Measurements from ENCODE around the gene DIP2C. TPM values are rescaled to one million over a fixed set of nuclear protein-coding genes. Genes with fewer than 3 reads are reported as not detected.

Gene DIP2C
- total and polyA plus RNA-seq, 2 donors (not counting 1 experiment from before 2014, with no cell fraction given): 1.3 to 1.9 TPM

- no peak overlapping the region for H3K27ac ChIP-seq (ENCODE audit: low read length in 2 of 2)
- H3K9me3 Mint-ChIP-seq (ENCODE audit: insufficient read depth): no peaks in the 10 kb centered on the region
- no peak overlapping the region for H2AFZ ChIP-seq (ENCODE audit: insufficient read depth, low read depth, low read length, poor library complexity, severe bottlenecking)
- no peaks in the 10 kb centered on the region for H3K27me3 Mint-ChIP-seq
- no peaks in the 10 kb centered on the region for H3K36me3 ChIP-seq (replicated peaks in 1 of 2; ENCODE audit: control extremely low read depth in 1 of 2, control insufficient read depth in 1 of 2, extremely low read depth in 1 of 2, insufficient read depth in 2 of 2, low read length in 1 of 2)
- no peak for ATAC-seq (ENCODE audit: low read depth)
- TF ChIP-seq EZH2 (IDR thresholded peaks at IDR 0.05; ENCODE audit: borderline replicate concordance, insufficient read depth, low read depth, low read length, poor library complexity, severe bottlenecking) (no peak), CTCF (IDR thresholded peaks at IDR 0.05) (no peak)
- ChIA-PET CTCF (no interaction called here), POLR2A (no interaction called here)
- no peak overlapping the region for H3K4me3 ChIP-seq (ENCODE audit: control extremely low read depth in 1 of 5, extremely low read depth in 1 of 5, insufficient read depth in 1 of 5, low read depth in 2 of 5, low read length in 4 of 5)
- no peaks in the 10 kb centered on the region for H3K4me1 Mint-ChIP-seq
- H3K4me1 ChIP-seq (ENCODE audit: control insufficient read depth in 2 of 2, insufficient read depth in 2 of 2, low read length in 2 of 2): no peaks in the 10 kb centered on the region
- no peak overlapping the region for H3K27ac Mint-ChIP-seq
- peaks cover 0 to 4% (median 0%) of the 10 kb centered on the region in 4 experiments for H3K27me3 ChIP-seq (replicated peaks in 1 of 4; ENCODE audit: control extremely low read depth in 1 of 4, control insufficient read depth in 3 of 4, insufficient read depth in 4 of 4, low read length in 3 of 4)
- WGBS (ENCODE audit: insufficient coverage): 96% methylated on average over 11 of the region's 15 CpGs
- no peaks in the 10 kb centered on the region for H4K20me1 ChIP-seq (ENCODE audit: control insufficient read depth, insufficient read depth, low read length, poor library complexity, severe bottlenecking)
- H3K4me3 Mint-ChIP-seq: no peak overlapping the region
- H3K4me2 ChIP-seq (replicated peaks; ENCODE audit: low read depth, low read length, poor library complexity, severe bottlenecking): no peak overlapping the region
- intact Hi-C loops (cut with micrococcal nuclease): no loop called here
- no peaks in the 10 kb centered on the region for H3K79me2 ChIP-seq (ENCODE audit: control insufficient read depth, insufficient read depth, low read length)
- no peak for DNase-seq
- H3K9ac ChIP-seq (ENCODE audit: low read length): no peak overlapping the region
- no peaks in the 10 kb centered on the region for H3K9me3 ChIP-seq (ENCODE audit: control extremely low read depth in 1 of 3, control insufficient read depth in 2 of 3, insufficient read depth in 1 of 3, low read length in 2 of 3)
Measured at GRCh38 chr10:418226-418625, 271.2 kb downstream of the DIP2C start.

GRCh38 chr10:416091-416515, 273.4 kb downstream of the DIP2C start:
- 88% methylated on average over 13 of the region's 13 CpGs for WGBS (ENCODE audit: insufficient coverage)
- TF ChIP-seq CTCF (IDR thresholded peaks at IDR 0.05): no peak
- no peak for TF ChIP-seq EZH2 (IDR thresholded peaks at IDR 0.05; ENCODE audit: borderline replicate concordance, insufficient read depth, low read depth, low read length, poor library complexity, severe bottlenecking)
- Histone ChIP-seq H2AFZ (ENCODE audit: insufficient read depth, low read depth, low read length, poor library complexity, severe bottlenecking) (no peak overlapping the region), H3K4me1 (ENCODE audit: control insufficient read depth in 2 of 2, insufficient read depth in 2 of 2, low read length in 2 of 2) (no peaks in the 10 kb centered on the region), H3K9me3 (ENCODE audit: control extremely low read depth in 1 of 3, control insufficient read depth in 2 of 3, insufficient read depth in 1 of 3, low read length in 2 of 3) (no peaks in the 10 kb centered on the region), H4K20me1 (ENCODE audit: control insufficient read depth, insufficient read depth, low read length, poor library complexity, severe bottlenecking) (no peaks in the 10 kb centered on the region), H3K27ac (ENCODE audit: low read length in 2 of 2) (no peak overlapping the region), H3K79me2 (ENCODE audit: control insufficient read depth, insufficient read depth, low read length) (no peaks in the 10 kb centered on the region), H3K9ac (ENCODE audit: low read length) (no peak overlapping the region), H3K4me2 (replicated peaks; ENCODE audit: low read depth, low read length, poor library complexity, severe bottlenecking) (no peak overlapping the region), H3K4me3 (ENCODE audit: control extremely low read depth in 1 of 5, extremely low read depth in 1 of 5, insufficient read depth in 1 of 5, low read depth in 2 of 5, low read length in 4 of 5) (no peak overlapping the region), H3K36me3 (replicated peaks in 1 of 2; ENCODE audit: control extremely low read depth in 1 of 2, control insufficient read depth in 1 of 2, extremely low read depth in 1 of 2, insufficient read depth in 2 of 2, low read length in 1 of 2) (no peaks in the 10 kb centered on the region), H3K27me3 (replicated peaks in 1 of 4; ENCODE audit: control extremely low read depth in 1 of 4, control insufficient read depth in 3 of 4, insufficient read depth in 4 of 4, low read length in 3 of 4) (peaks cover 0 to 4% (median 0%) of the 10 kb centered on the region in 4 experiments)
- Mint-ChIP-seq H3K4me1 (peaks cover 2% of the 10 kb centered on the region), H3K27me3 (no peaks in the 10 kb centered on the region), H3K4me3 (no peak overlapping the region), H3K9me3 (ENCODE audit: insufficient read depth) (no peaks in the 10 kb centered on the region), H3K27ac (no peak overlapping the region)
- intact Hi-C loops (cut with micrococcal nuclease): no loop called here
- ATAC-seq (ENCODE audit: low read depth): no peak
- POLR2A ChIA-PET: no interaction called here
- no peak for DNase-seq
- CTCF ChIA-PET: no interaction called here
